GM18858 (cell line): Measurements from ENCODE around the gene EIF4G3.
"Not testable (repeated sequence)": the region's sequence is repeated elsewhere in the genome, so short reads cannot be mapped to it uniquely, and the experiment has no call there.

Experiments used
- ATAC-seq: cut with Tn5 transposase; IDR thresholded peaks from one replicate; pipeline ENCODE4 v1.9.1; 2021; ENCODE audit not compliant: unreplicated experiment

The EIF4G3 gene

GRCh38 chr1:20846461-20847374 is 330.0 kb downstream of the EIF4G3 start:
- no peak for ATAC-seq

- no peak for ATAC-seq
Observed at GRCh38 chr1:20840731-20841130, 336.0 kb downstream of the EIF4G3 start.

- ATAC-seq, result no peak
Observed at GRCh38 chr1:20837554-20838192, 339.0 kb downstream of the EIF4G3 start.

GRCh38 chr1:20836230-20836629 is 340.5 kb downstream of the EIF4G3 start:
- ATAC-seq, result no peak

- no peak for ATAC-seq
Observed at GRCh38 chr1:20834780-20835179, 341.9 kb downstream of the EIF4G3 start.

- ATAC-seq, result no peak
Observed at GRCh38 chr1:20834192-20834591, 342.5 kb downstream of the EIF4G3 start.

GRCh38 chr1:20830378-20830777 is 346.3 kb downstream of the EIF4G3 start:
- no peak for ATAC-seq

- ATAC-seq, result no peak
Observed at GRCh38 chr1:20829946-20830345, 346.8 kb downstream of the EIF4G3 start.

- ATAC-seq, result no peak
Observed at GRCh38 chr1:20829531-20829930, 347.2 kb downstream of the EIF4G3 start.

GRCh38 chr1:20823845-20824244 is 352.9 kb downstream of the EIF4G3 start:
- ATAC-seq, result no peak

GRCh38 chr1:20821466-20821865 is 355.2 kb downstream of the EIF4G3 start:
- no peak for ATAC-seq

GRCh38 chr1:20819818-20820217 is 356.9 kb downstream of the EIF4G3 start:
- no peak for ATAC-seq

- ATAC-seq, result no peak
Observed at GRCh38 chr1:20814534-20814871, 362.2 kb downstream of the EIF4G3 start.

- ATAC-seq, result no peak
Observed at GRCh38 chr1:20811916-20812315, 364.8 kb downstream of the EIF4G3 start.

GRCh38 chr1:20793236-20793635 is 383.5 kb downstream of the EIF4G3 start:
- ATAC-seq, result no peak

- no peak for ATAC-seq
Observed at GRCh38 chr1:20792196-20792595, 384.5 kb downstream of the EIF4G3 start.

GRCh38 chr1:20790785-20791184 is 385.9 kb downstream of the EIF4G3 start:
- ATAC-seq, result no peak

GRCh38 chr1:20789598-20789997 is 387.1 kb downstream of the EIF4G3 start:
- not testable (repeated sequence) for ATAC-seq

GRCh38 chr1:20787840-20788795 is 388.6 kb downstream of the EIF4G3 start:
- ATAC-seq, result no peak

GRCh38 chr1:20787029-20787839 is 389.5 kb downstream of the EIF4G3 start, which contains the start of gene HP1BP3:
HP1BP3 (minus strand) TSS chr1:20787307; CDS start chr1:20780440, 6,867 bp downstream.
- peak; percentile 25 for ATAC-seq
